Keratinocyte (primary cell): ENCODE data around the gene HMGCR. TPM values are rescaled to one million over a fixed set of nuclear protein-coding genes. Genes with fewer than 3 reads are reported as not detected.

Experiments
- DNase-seq: peaks from one replicate; pipeline ENCODE4 v3.0.0-alpha.2; 2011; ENCODE audit warnings: low read depth, missing footprints, low spot score
- FAIRE-seq: peaks from 2 replicates; lab custom pipeline; 2011; peaks lifted over from hg19 to GRCh38; lab: Jason Lieb, UNC
- H2AFZ ChIP-seq: 2 replicates; pipeline ENCODE4 v1.6.0; 2012; ENCODE audit warnings: low read length, control low read depth, inconsistent platforms; ENCODE audit not compliant: control insufficient read depth
- H3K27ac ChIP-seq: 2 replicates; pipeline ENCODE4 v1.5.1; 2011; ENCODE audit warnings: low read length; ENCODE audit not compliant: control insufficient read depth, insufficient read depth
- H3K27me3 ChIP-seq: 3 replicates; pipeline ENCODE4 v1.6.0; 2011; ENCODE audit warnings: low read length; ENCODE audit not compliant: control insufficient read depth, insufficient read depth; ENCODE audit errors: extremely low read depth
- H3K36me3 ChIP-seq, 2 experiments: 2 replicates in 1 of 2; 3 replicates in 1 of 2; pipeline ENCODE4 v1.5.1; 2011; ENCODE audit warnings: low read length in 2 of 2, mild to moderate bottlenecking in 1 of 2; ENCODE audit not compliant: control insufficient read depth in 2 of 2, insufficient read depth in 2 of 2; ENCODE audit errors: extremely low read depth in 1 of 2
- H3K4me1 ChIP-seq: 3 replicates; pipeline ENCODE4 v1.5.1; 2011; ENCODE audit warnings: low read length; ENCODE audit not compliant: control insufficient read depth, insufficient read depth; ENCODE audit errors: extremely low read depth
- H3K4me2 ChIP-seq: 3 replicates; pipeline ENCODE4 v1.6.0; 2011; ENCODE audit warnings: low read depth, low read length; ENCODE audit not compliant: control insufficient read depth, insufficient read depth; ENCODE audit errors: extremely low read depth
- H3K4me3 ChIP-seq, 3 experiments: fragments of 200-600 bp in 1 of 3; sonication (generic) in 1 of 3; 2 replicates in 2 of 3; 3 replicates in 1 of 3; pipeline ENCODE4 v1.5.1; 2011 to 2016; ENCODE audit warnings: low read length in 3 of 3, mild to moderate bottlenecking in 3 of 3, control low read depth in 2 of 3, inconsistent platforms in 1 of 3, low read depth in 1 of 3, mixed read lengths in 1 of 3, mixed run types in 1 of 3, moderate library complexity in 1 of 3; ENCODE audit not compliant: control insufficient read depth in 2 of 3, insufficient read depth in 2 of 3; ENCODE audit errors: extremely low read depth in 1 of 3
- H3K79me2 ChIP-seq: 2 replicates; pipeline ENCODE4 v1.6.0; 2012; ENCODE audit warnings: low read length; ENCODE audit not compliant: control insufficient read depth, insufficient read depth
- H3K9ac ChIP-seq: 3 replicates; pipeline ENCODE4 v1.6.0; 2011; ENCODE audit warnings: low read length; ENCODE audit not compliant: control insufficient read depth, insufficient read depth; ENCODE audit errors: extremely low read depth
- H3K9me1 ChIP-seq: 3 replicates; pipeline ENCODE4 v1.6.0; 2011; ENCODE audit warnings: low read length; ENCODE audit not compliant: control insufficient read depth, insufficient read depth; ENCODE audit errors: extremely low read depth
- H3K9me3 ChIP-seq: 2 replicates; pipeline ENCODE4 v1.5.1; 2012; ENCODE audit warnings: low read depth, low read length; ENCODE audit not compliant: control insufficient read depth
- H4K20me1 ChIP-seq: 3 replicates; pipeline ENCODE4 v1.6.0; 2011; ENCODE audit warnings: low read length; ENCODE audit not compliant: control insufficient read depth, insufficient read depth; ENCODE audit errors: extremely low read depth
- EZH2 ChIP-seq: IDR thresholded peaks from one replicate; pipeline ENCODE4 v1.6.1; 2012; ENCODE audit warnings: inconsistent platforms, mild to moderate bottlenecking, low read length, moderate library complexity
- dilution Hi-C: fragments of 300-500 bp; cut with MboI; formaldehyde crosslinking; loops from one replicate; pipeline ENCODE4 v1.7.0; 2020; ENCODE audit warnings: low sequenced_read_pairs; ENCODE audit not compliant: extremely low pct_ligation_motif_present
- polyA plus RNA-seq, 5 experiments: library from polyadenylated mRNA; depleted of rRNA in 3 of 5; stranded (reverse) in 3 of 5; stranded (forward) in 1 of 5; unstranded in 1 of 5; fragments of >200 nt; gene quantifications; 1 replicate in 1 of 5; 2 replicates in 3 of 5; 3 replicates in 1 of 5; pipeline versions ENCODE4 v1.2.1 to v1.2.3, GENCODE V29; 2011 to 2012; ENCODE audit warnings: missing spikeins in 2 of 5, low read depth in 1 of 5, low replicate concordance in 1 of 5
- TF ChIP-seq, protein P1 (sequence below), 3 experiments: IDR thresholded peaks in 1 of 3; conservative IDR thresholded peaks in 1 of 3; optimal IDR thresholded peaks in 1 of 3; 2 replicates in 2 of 3; 3 replicates in 1 of 3; pipeline versions ENCODE3 to v1.5.1; 2011; ENCODE audit warnings: low read length in 3 of 3, mild to moderate bottlenecking in 3 of 3, moderate library complexity in 2 of 3, control low read depth in 1 of 3, inconsistent platforms in 1 of 3; ENCODE audit not compliant: insufficient read depth in 2 of 3; ENCODE audit errors: extremely low read depth in 1 of 3

HMGCR gene
- polyA plus RNA-seq, 1 donor (not counting 4 experiments of a cell fraction or from before 2014, with no cell fraction given) = 181 TPM

DNA sequence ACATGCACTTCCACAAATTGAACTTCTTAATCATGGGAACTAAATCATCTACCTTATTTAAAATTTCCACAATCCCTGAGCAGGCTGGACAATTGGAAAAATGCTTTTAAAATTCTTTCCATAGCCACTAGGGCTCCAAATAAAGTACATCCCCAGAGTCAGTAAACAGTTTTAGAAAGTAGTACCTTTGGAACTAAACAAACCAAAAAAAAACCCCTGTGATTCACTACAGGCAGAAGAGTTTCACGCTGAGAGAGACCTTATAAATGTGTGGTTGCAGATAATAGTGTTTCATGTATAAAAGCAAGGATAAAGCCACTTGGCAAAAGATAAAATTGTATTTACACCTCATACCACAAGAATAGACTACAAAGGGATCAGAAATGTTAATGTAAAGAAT is 11.8 kb upstream of the HMGCR start:
- Histone ChIP-seq H3K4me2 (no peak overlapping the region), H3K79me2 (no peaks in the 10 kb centered on the region), H3K9me1 (no peaks in the 10 kb centered on the region), H3K9me3 (no peaks in the 10 kb centered on the region), H3K36me3 (no peaks in the 10 kb centered on the region), H4K20me1 (no peaks in the 10 kb centered on the region), H3K9ac (no peak overlapping the region), H3K27me3 (no peaks in the 10 kb centered on the region), H2AFZ (no peak overlapping the region), H3K27ac (no peak overlapping the region), H3K4me1 (peaks cover 16% of the 10 kb centered on the region), H3K4me3 (no peak overlapping the region)
- FAIRE-seq (no peak), DNase-seq (no peak)
- dilution Hi-C loops = no loop called here
- no peak for TF ChIP-seq EZH2
- TF ChIP-seq, protein P1, sequence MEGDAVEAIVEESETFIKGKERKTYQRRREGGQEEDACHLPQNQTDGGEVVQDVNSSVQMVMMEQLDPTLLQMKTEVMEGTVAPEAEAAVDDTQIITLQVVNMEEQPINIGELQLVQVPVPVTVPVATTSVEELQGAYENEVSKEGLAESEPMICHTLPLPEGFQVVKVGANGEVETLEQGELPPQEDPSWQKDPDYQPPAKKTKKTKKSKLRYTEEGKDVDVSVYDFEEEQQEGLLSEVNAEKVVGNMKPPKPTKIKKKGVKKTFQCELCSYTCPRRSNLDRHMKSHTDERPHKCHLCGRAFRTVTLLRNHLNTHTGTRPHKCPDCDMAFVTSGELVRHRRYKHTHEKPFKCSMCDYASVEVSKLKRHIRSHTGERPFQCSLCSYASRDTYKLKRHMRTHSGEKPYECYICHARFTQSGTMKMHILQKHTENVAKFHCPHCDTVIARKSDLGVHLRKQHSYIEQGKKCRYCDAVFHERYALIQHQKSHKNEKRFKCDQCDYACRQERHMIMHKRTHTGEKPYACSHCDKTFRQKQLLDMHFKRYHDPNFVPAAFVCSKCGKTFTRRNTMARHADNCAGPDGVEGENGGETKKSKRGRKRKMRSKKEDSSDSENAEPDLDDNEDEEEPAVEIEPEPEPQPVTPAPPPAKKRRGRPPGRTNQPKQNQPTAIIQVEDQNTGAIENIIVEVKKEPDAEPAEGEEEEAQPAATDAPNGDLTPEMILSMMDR (optimal IDR thresholded peaks at IDR 0.05 in 1 of 3, IDR thresholded peaks at IDR 0.05 in 1 of 3, conservative IDR thresholded peaks at IDR 0.05 in 1 of 3; ENCODE audit: extremely low read depth in 1 of 3, insufficient read depth in 2 of 3, low read length in 3 of 3) = no peak

DNA sequence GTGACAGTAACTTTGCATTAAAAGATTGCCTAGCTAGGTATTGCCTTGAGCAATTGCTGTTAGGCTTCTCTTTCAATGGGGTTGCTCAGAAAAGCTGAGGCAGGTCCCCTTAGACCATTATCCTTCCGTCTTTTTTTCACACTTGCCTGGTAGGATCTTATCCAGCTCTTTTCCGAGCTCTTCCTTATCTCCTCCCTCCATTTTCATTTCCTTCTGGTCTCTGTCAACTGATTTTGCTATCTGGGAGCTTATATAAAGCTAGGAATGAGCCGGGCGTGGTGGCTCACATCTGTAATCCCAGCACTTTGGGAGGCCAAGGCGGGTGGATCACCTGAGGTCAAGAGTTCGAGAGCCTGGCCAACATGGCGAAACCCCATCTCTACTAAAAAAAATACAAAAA is 6.6 kb upstream of the HMGCR start:
- H4K20me1 ChIP-seq = no peaks in the 10 kb centered on the region
- H2AFZ ChIP-seq = no peak overlapping the region

More for the DNA sequence above, 6.6 kb upstream of the HMGCR start:
- no peaks in the 10 kb centered on the region for H3K9me3 ChIP-seq
- H3K27ac ChIP-seq = no peak overlapping the region
- no peak for DNase-seq
- no peak overlapping the region for H3K4me2 ChIP-seq
- TF ChIP-seq, protein P1 (optimal IDR thresholded peaks at IDR 0.05 in 1 of 3, IDR thresholded peaks at IDR 0.05 in 1 of 3, conservative IDR thresholded peaks at IDR 0.05 in 1 of 3; ENCODE audit: extremely low read depth in 1 of 3, insufficient read depth in 2 of 3, low read length in 3 of 3) = no peak
- no peak for TF ChIP-seq EZH2
- no peak for FAIRE-seq
- no peaks in the 10 kb centered on the region for H3K9me1 ChIP-seq
- no peak overlapping the region for H3K4me3 ChIP-seq
- dilution Hi-C loops = no loop called here
- no peaks in the 10 kb centered on the region for H3K4me1 ChIP-seq
- H3K9ac ChIP-seq = no peak overlapping the region
- no peaks in the 10 kb centered on the region for H3K79me2 ChIP-seq
- H3K27me3 ChIP-seq = no peaks in the 10 kb centered on the region
- no peaks in the 10 kb centered on the region for H3K36me3 ChIP-seq
